Measurements from ENCODE around the gene C20orf141. TPM values are rescaled to one million over a fixed set of nuclear protein-coding genes. Genes with fewer than 3 reads are reported as not detected.

Gene C20orf141
- total RNA-seq, 1 donor from 2014 or later: not detected

GRCh38 chr20:2858591-2858990 is 43.8 kb downstream of the C20orf141 start:
- TF ChIP-seq EZH2 (IDR thresholded peaks at IDR 0.05; ENCODE audit: insufficient read depth, low read length) (no peak), CTCF (IDR thresholded peaks at IDR 0.05; ENCODE audit: insufficient read depth, low read depth, low read length) (no peak)
- FAIRE-seq (no peak), DNase-seq (ENCODE audit: low read depth) (no peak)
- H3K4me3 ChIP-seq (ENCODE audit: insufficient read depth, low read depth, low read length): no peak overlapping the region
- no peak overlapping the region for H3K9ac ChIP-seq (ENCODE audit: low read length)
- H3K4me1 ChIP-seq (ENCODE audit: insufficient read depth, low read length): peaks cover 3% of the 10 kb centered on the region
- H3K27me3 ChIP-seq (ENCODE audit: insufficient read depth, low read length): no peaks in the 10 kb centered on the region
- H3K79me2 ChIP-seq (ENCODE audit: insufficient read depth, low read length): no peaks in the 10 kb centered on the region
- Mint-ChIP-seq H3K4me3 (ENCODE audit: unreplicated experiment) (no peak overlapping the region), H3K4me1 (ENCODE audit: low read depth, unreplicated experiment) (no peaks in the 10 kb centered on the region), H3K9me3 (ENCODE audit: unreplicated experiment) (no peaks in the 10 kb centered on the region), H3K27ac (ENCODE audit: unreplicated experiment) (no peak overlapping the region), H3K27me3 (ENCODE audit: low read depth, unreplicated experiment) (no peaks in the 10 kb centered on the region), H3K36me3 (ENCODE audit: low read depth, unreplicated experiment) (peaks cover 12% of the 10 kb centered on the region)
- H4K20me1 ChIP-seq (ENCODE audit: insufficient read depth, low read length): peaks cover 18% of the 10 kb centered on the region
- no peak overlapping the region for H2AFZ ChIP-seq (ENCODE audit: low read depth, low read length)
- H3K4me2 ChIP-seq (ENCODE audit: low read length): no peak overlapping the region
- H3K36me3 ChIP-seq (ENCODE audit: insufficient read depth, low read length): no peaks in the 10 kb centered on the region
- H3K27ac ChIP-seq (ENCODE audit: low read depth, low read length): no peak overlapping the region
- H3K9me3 ChIP-seq (ENCODE audit: insufficient read depth, low read depth, low read length): no peaks in the 10 kb centered on the region

- no peak for FAIRE-seq
Observed at GRCh38 chr20:2859330-2860121, 44.7 kb downstream of the C20orf141 start.

More at GRCh38 chr20:2859330-2860121, 44.7 kb downstream of the C20orf141 start:
- no peak overlapping the region for H3K4me2 ChIP-seq (ENCODE audit: low read length)
- TF ChIP-seq CTCF (IDR thresholded peaks at IDR 0.05; ENCODE audit: insufficient read depth, low read depth, low read length): no peak
- TF ChIP-seq EZH2 (IDR thresholded peaks at IDR 0.05; ENCODE audit: insufficient read depth, low read length): no peak
- Mint-ChIP-seq H3K4me1 (ENCODE audit: low read depth, unreplicated experiment) (no peaks in the 10 kb centered on the region), H3K9me3 (ENCODE audit: unreplicated experiment) (no peaks in the 10 kb centered on the region), H3K4me3 (ENCODE audit: unreplicated experiment) (no peak overlapping the region), H3K27me3 (ENCODE audit: low read depth, unreplicated experiment) (no peaks in the 10 kb centered on the region), H3K27ac (ENCODE audit: unreplicated experiment) (no peak overlapping the region), H3K36me3 (ENCODE audit: low read depth, unreplicated experiment) (peaks cover 15% of the 10 kb centered on the region)
- no peak overlapping the region for H3K27ac ChIP-seq (ENCODE audit: low read depth, low read length)
- H3K9ac ChIP-seq (ENCODE audit: low read length): no peak overlapping the region
- H3K27me3 ChIP-seq (ENCODE audit: insufficient read depth, low read length): no peaks in the 10 kb centered on the region
- no peaks in the 10 kb centered on the region for H3K9me3 ChIP-seq (ENCODE audit: insufficient read depth, low read depth, low read length)
- H3K4me3 ChIP-seq (ENCODE audit: insufficient read depth, low read depth, low read length): no peak overlapping the region
- H2AFZ ChIP-seq (ENCODE audit: low read depth, low read length): no peak overlapping the region
- peaks cover 18% of the 10 kb centered on the region for H4K20me1 ChIP-seq (ENCODE audit: insufficient read depth, low read length)
- H3K79me2 ChIP-seq (ENCODE audit: insufficient read depth, low read length): no peaks in the 10 kb centered on the region
- H3K36me3 ChIP-seq (ENCODE audit: insufficient read depth, low read length): no peaks in the 10 kb centered on the region
- DNase-seq (ENCODE audit: low read depth): peak; percentile 31
- peaks cover 3% of the 10 kb centered on the region for H3K4me1 ChIP-seq (ENCODE audit: insufficient read depth, low read length)
